ENCODE data around the gene NAPG.
"Not testable (repeated sequence)": the region's sequence is repeated elsewhere in the genome, so short reads cannot be mapped to it uniquely, and the experiment has no call there.

Gene NAPG

DNA sequence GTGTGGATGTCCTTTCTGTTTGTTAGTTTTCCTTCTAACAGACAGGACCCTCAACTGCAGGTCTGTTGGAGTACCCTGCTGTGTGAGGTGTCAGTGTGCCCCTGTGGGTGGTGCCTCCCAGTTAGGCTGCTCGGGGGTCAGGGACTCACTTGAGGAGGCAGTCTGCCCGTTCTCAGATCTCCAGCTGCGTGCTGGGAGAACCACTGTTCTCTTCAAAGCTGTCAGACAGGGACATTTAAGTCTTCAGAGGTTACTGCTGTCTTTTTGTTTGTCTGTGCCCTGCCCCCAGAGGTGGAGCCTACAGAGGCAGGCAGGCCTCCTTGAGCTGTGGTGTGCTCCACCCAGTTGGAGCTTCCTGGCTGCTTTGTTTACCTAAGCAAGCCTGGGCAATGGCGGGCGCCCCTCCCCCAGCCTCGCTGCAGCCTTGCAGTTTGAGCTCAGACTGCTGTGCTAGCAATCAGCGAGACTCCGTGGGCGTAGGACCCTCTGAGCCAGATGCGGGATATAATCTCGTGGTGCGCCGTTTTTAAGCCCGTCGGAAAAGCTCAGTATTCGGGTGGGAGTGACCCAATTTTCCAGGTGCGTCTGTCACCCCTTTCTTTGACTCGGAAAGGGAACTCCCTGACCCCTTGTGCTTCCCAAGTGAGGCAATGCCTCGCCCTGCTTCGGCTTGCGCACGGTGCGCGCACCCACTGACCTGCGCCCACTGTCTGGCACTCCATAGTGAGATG, 52.2 kb downstream of the NAPG start:
- not testable (repeated sequence) for DNase-seq (ENCODE audit: low read depth in 3 of 3, low spot score in 1 of 3)

GRCh38 chr18:10578573-10578899, 52.7 kb downstream of the NAPG start:
- not testable (repeated sequence) for DNase-seq (ENCODE audit: low read depth in 3 of 3, low spot score in 1 of 3)

GRCh38 chr18:10579079-10579867, 53.4 kb downstream of the NAPG start:
- DNase-seq (ENCODE audit: low read depth in 3 of 3, low spot score in 1 of 3) = no peak

DNA sequence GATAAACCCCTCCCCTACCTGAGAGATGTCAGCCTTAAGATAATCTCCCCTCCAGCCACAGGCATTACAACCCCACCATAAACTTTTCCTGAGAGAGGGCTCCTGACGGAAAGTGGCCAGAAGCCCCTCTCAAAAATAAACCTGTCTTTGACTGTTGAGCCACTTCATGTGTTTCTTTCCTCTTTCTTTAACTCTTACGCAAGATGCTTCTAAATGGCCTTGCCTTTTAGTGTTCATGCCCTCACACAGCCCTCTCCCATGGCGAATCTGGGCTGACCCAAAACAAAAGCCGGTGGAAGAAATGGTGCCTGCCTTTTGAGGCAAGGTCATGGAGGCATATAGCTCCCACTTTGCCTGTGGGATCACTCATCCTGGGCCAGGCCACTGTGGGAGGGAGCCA, 54.4 kb downstream of the NAPG start:
- no peak for DNase-seq (ENCODE audit: low read depth in 3 of 3, low spot score in 1 of 3)

GRCh38 chr18:10585260-10585659, 59.4 kb downstream of the NAPG start:
- DNase-seq (ENCODE audit: low read depth in 3 of 3, low spot score in 1 of 3) = no peak

GRCh38 chr18:10588975-10589374, 63.1 kb downstream of the NAPG start:
- DNase-seq (ENCODE audit: low read depth in 3 of 3, low spot score in 1 of 3) = no peak

DNA sequence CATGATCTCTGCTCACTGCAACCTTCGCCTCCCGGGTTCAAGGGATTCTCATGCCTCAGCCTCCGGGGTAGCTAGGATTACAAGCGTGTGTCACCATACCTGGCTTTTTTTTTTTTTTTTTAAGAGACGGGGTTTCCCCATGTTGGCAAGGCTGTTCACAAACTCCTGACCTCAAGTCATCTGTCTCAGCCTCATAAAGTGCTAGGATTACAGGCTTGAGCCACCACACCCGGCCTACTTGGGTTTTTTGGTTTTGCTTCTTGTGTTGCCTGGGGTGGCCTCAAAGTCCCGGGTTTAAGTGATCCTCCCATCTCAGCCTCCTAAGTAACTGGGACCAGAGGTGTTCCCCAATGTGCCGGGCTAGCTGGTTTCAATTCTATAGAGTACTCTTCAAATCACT, 64.6 kb downstream of the NAPG start:
- no peak for DNase-seq (ENCODE audit: low read depth in 3 of 3, low spot score in 1 of 3)

- no peak for DNase-seq (ENCODE audit: low read depth in 3 of 3, low spot score in 1 of 3)
These were observed 66.1 kb downstream of the NAPG start for GRCh38 chr18:10591896-10592295.

GRCh38 chr18:10593366-10594022, 67.7 kb downstream of the NAPG start:
- DNase-seq (ENCODE audit: low read depth in 3 of 3, low spot score in 1 of 3) = not testable (repeated sequence)

DNA sequence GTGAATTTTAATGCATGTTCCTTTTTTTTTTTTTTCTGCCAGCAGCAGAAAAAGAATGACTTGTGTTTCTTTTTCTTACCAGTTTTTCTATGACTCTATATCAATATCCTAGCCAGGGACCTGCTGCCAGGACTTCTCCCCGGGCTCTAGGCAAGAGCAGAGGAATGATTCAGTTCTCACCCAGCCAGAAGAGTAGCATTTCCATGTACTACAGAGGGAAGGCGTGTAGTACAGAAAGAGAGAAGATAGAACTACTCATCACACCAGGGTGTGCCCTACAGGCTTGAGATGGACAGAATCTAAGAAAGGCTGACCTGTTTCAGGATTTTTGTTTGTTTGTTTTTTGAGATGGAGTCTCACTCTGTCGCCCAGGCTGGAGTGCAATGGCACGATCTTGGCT, 70.1 kb downstream of the NAPG start:
- not testable (repeated sequence) for DNase-seq (ENCODE audit: low read depth in 3 of 3, low spot score in 1 of 3)

DNA sequence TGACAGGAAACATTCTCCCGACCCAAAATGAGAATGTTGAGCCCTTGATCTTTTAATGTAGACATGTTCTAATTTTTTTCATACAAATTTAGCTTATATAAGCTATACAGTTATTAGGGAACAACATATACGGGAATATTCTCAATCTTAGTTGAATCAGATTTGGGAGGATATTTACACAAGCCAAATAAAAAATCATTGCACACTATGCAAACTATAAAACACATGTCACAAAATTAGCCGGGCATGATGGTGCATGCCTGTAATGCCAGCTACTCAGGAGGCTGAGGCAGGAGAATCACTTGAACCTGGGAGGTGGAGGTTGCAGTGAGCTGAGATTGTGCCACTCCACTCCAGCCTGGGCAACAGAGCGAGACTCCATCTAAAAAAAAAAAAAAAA, 71.9 kb downstream of the NAPG start:
- not testable (repeated sequence) for DNase-seq (ENCODE audit: low read depth in 3 of 3, low spot score in 1 of 3)

DNA sequence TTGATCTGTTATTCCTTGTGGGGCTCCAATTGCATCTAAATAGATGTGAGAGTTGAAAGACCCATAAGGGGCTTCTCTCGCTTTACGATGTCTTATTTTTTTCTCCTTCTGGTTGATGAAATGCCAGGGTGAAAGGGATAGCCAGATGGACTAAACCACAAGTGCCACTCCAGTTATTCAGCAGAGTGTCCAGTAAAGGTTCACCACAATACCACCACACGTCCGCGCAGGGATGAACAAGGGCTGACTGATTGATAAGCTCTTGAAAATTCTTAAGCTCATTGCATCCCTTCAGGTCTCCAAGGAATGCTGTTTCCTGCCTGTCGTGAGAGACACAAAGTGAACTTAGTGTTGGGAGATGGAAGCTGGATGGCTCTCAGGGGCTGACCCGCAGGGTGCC, 74.9 kb downstream of the NAPG start:
- DNase-seq (ENCODE audit: low read depth in 3 of 3, low spot score in 1 of 3) = not testable (repeated sequence)
